C1 segment of cervical spinal cord (tissue), 14 donors: ENCODE results near the gene BARHL2.

Experiments
- DNase-seq, 14 donors: peaks; one replicate each; lab custom pipeline; 2025; lab: John Stamatoyannopoulos, UW

Gene BARHL2

DNA sequence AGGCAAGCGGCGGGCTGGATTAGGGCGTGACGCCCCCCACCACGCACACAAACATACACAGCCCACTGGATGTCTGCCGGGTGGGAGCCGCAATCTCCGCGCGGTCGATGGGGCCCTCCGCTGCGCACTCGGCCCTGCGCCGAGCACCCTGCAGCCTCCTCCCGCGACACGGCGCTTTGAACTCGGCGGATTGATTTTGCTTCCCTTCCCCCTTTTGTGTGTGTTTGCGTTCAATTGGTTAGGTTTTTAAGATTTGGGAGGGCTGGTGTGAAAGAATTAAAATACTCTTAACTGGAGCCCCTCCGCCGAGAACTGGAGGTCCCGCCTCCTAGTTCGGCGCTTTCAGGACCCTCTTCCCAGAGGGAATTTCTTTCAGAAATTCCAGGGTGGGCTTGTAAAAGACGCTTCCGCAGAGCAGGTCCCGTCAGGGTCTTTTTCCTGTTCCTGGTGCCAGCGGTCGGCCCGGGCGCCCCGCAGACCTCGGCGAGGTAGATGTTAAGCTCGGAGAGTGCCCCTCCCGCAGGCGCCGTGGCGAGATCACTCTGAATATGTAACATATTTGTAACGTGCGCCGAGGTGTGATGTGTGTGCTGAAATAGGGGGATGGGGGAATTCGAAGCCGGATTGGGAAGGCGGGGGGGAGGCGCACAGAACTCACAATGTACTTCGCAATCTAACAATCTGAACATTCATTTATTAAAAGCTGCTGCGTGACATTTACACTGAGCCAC, 8.0 kb upstream of the BARHL2 start:
- peak in 1 of 14 donors; percentile 67 for DNase-seq

- DNase-seq, result peak in 1 of 14 donors; percentile 62
Measured at GRCh38 chr1:90724361-90724760, 7.3 kb upstream of the BARHL2 start.

- DNase-seq, result peak in 1 of 14 donors; percentile 19
Measured at GRCh38 chr1:90723590-90724108, 6.5 kb upstream of the BARHL2 start.

DNA sequence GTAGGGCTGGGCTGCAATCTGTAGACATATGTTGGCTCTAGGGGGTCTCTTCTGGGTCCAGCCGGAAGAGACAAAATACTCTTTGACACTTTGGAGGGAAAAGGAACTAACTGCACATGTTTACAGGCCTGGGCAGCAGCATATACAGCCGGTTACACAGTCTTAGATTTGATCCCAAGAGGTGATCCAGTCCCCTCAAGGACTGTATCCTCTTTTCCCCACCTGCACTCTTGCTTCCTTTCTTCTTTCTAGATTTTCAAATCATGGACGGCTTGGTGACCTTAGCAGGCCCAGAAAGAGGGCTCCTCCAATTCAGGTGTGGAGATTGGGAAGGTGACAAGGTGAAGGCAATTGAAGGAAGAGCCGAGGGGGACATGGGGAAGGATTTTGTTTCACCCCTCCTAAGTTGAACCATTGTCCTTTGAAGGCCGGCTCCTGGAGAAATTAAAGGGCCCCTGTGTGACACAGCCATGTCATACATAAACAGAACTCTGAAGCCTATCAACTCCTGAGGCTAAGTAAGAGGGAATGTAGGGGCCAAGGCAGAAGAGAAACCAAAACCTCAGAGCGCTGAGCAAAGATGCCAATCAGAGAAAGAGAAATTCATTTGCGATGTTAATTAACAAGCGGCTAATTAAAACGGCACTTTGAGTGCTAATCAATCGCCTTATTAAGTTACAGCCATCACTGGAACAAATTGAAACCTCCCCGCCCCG, 5.9 kb upstream of the BARHL2 start:
- DNase-seq, result peak in 1 of 14 donors; percentile 49

DNA sequence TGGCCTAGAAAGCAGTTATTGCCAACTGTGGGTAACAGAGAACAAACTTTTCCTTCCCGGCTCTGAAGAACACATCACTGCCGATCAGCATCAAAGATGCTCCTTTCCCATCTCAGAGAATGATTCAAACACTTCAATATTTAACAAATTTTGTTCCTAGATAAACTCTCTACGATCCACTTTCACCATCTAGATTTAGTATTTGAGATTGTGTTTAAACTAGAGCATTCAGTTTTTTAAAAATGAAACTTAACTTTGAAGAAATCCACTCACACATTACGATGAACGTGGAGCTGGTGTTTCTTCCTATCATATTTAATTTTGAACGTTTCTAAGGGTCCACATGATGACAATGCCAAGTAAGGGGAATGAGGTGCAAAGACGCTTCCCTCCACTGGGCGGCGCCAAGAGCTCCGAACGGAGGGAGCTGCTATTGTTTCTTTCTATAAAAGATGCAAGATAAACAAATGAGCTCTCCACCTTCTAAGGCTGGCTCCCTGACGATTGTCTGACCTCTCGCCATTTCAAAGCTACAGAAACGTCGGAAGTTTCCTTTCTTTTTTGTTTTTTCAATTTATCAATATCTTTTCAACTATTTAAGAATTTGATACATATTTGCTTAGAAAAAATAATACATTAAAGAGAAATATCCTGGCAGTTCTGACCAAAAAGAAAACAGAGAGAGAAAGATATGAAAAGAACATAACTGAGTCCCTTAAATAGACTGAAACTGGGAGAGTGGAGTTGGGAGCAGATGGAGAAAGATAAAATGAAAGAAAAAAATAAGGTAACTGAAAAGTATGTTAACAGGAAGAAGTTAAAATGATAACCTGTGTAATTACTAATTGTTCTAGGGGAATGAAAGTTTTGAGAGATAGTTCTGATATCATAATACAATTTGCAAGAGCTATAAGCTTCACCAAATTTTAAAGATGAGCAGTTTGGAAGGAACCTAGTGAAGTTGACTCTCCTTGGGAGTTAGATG, 4.4 kb upstream of the BARHL2 start:
- peak in 3 of 14 donors; percentile 28 to 81 (median 35) for DNase-seq

GRCh38 chr1:90720145-90720636, 3.1 kb upstream of the BARHL2 start:
- DNase-seq, result peak in 1 of 14 donors; percentile 22

DNA sequence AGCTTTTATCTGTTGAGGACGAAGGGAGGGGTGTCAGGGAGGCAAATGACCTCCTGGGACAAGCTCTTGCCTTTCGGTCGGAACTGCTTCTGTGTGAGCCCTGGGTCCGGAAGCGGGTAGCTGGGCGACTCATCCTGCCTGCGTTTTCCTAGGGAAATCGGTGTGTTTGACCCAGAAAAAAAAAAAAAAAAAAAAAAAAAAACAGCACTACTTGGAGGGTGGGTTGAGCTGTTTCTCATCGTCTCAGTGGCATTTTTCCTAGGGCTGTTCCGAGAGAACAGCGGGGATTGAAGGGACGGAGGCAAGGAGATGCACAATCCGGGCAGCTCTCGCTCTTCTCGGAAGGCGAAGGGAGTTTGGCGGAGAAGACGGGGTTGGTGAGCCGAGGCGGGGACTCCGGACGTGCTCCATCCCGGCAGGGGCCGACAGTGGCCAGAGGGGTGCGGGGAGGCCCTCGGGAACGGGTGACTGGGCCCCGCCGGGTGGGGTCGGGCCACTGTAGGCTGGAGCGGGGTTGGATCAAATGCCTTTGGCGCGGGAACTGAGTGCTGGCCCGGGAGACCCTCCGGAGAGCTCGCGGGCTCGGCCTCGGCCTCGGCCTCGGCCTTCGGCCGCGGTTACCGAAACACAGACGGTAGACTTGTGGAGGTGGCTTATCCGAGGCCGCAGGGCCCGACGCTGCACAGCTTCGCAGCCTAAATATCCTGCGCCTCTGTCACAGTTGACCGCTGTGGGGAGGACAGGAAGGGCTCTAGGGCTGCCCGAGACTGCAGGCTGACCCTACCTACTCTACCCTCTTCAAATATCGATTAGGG, 2.4 kb upstream of the BARHL2 start:
- DNase-seq, result peak in 1 of 14 donors; percentile 73

DNA sequence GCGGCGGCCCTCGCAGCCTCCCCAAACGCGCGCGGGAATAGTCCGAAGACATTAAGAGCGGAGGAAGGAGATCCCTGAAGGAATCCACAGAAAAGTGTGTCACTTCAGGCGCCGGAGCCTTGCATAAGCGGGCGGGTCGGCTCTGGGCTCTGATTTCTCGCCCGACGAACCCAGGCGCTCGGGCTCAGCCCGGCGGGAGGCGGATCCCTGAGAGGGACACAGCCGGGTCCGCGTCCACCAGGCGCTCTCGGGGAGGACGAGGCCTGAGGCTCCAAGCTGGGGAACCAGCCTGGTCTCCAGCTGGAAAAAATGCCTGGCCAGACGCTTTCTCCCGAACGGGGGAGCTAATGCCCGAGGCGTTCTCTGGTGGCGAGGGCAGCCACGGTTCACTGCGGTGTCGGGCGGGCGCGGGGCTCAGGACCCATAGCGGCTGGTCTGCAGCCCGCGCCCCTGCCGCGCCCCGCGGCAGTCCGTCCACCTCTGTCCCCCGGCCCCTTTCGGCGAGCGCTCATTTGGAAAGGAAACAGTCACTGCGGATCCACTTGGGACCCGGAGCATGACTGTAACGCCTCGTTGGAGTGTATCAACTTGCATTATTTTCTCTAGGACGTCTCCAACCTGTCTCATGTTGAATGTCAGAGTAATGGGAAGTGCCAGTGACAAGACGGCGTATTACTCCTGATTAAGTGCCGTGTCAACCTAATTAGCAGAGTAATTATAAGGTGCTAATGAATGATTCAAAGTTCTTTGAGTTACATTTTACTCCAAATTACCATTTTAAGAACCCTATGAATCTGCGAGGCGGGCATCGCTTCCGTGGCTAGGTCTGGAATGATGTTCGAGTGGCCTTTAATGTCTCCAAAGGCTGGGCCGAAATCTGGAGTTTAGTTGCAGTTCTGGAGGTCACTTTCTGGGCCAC, 1.6 kb upstream of the BARHL2 start:
- DNase-seq, result peak in 1 of 14 donors; percentile 67

- DNase-seq, result peak in 2 of 14 donors; percentile 63 to 94
Measured at GRCh38 chr1:90717665-90718410, 736 bp upstream of the BARHL2 start.

- DNase-seq, result no peak
Measured at GRCh38 chr1:90717356-90717664, 208 bp upstream of the BARHL2 start.

- DNase-seq, result no peak
Measured at GRCh38 chr1:90716243-90716551, 905 bp downstream of the BARHL2 start.

- DNase-seq, result peak in 1 of 14 donors; percentile 44
Measured at GRCh38 chr1:90715309-90715708, 1.8 kb downstream of the BARHL2 start.

DNA sequence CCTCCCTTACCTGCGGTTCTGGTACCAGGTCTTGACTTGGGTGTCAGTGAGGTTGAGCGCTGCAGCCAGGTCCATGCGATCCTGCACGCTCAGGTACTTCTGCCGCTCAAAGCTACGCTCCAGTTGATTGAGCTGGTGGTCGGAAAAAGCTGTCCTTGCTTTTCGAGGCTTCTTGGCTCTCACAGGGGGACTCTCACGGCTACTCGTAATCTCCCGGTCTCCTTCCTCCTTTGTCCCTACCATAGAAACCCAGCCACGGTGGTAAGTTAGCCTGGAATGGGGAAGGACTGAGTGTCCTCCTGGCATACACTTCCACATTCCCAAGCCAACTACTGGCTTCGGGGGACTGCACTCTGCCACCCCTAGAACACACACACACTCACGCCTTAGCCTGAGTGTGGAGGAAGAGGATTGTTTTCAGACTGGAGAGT, 2.6 kb downstream of the BARHL2 start:
- DNase-seq, result peak in 1 of 14 donors; percentile 60

DNA sequence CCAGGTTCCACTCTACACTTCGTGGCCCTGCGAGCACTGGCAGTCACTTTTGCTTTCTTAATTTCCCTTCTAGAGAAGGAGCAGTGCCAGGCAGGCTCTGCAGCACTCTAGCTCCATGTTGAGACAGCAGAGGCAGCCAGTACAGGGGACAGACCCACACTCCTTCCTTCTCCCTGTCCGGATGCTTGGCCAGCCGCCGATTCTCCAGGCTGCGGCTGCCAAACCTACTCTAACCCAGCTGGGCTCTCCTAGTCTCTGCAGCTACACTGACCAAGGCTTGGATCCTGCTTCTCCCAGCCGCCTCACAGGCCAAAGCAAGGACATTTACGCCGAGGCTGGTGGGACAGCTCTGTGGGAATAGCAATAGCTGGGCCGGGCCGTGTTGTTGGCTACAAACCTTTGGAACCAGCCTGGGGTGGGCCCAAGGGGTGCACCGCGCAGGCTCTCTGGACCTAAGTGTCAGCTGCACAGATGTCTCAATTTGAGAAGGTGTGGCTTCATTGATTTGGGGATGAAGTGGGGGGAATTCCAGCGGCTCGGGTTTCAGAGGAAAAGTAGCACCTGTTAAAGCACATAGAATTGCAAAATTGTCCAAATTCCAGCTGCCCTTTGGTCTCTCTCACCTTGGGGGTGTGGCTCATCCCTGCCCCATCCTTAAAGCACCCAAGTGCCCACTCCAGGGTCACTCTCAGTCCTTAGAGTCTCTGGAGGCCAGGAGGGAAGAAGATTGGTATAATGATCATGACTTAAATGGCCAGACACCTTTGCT, 3.2 kb downstream of the BARHL2 start:
- DNase-seq, result peak in 1 of 14 donors; percentile 88

GRCh38 chr1:90712915-90713730, 4.0 kb downstream of the BARHL2 start:
- no peak for DNase-seq

DNA sequence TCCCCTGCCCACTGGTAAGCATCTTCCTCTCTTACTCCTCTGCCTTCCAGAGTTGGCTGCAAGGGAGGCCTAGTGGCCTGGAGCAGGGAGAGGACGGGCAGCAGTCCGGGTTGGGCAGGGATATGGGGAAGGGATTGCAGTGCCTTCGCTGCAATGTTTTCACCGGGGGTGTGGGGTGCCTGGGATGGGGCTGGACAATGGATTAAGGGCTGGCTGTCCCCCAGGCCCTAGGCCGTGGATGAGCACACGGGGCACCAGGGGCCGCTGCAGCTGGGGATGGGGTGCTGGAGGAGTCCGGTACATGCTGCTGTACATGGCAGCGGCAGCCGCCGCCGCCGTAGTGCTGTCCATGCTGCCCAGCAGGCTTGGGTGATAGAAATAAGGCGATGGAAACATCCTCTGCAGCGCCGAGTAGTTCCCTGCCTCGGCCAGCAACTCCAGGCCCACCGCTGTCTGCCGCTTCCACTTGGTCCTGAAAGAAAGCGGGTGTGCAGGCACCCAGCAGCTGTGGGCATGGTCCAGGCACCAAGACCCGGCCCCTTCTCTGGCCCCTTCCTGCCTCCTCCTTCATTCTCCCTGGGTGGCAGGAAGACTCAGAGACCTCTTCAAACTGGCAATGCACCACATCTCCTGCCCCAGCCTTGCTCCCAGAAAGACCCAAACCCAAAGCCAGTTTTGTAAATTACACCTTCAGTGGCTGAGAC, 4.8 kb downstream of the BARHL2 start:
- DNase-seq, result peak in 1 of 14 donors; percentile 58

GRCh38 chr1:90711696-90712095, 5.4 kb downstream of the BARHL2 start:
- peak in 1 of 14 donors; percentile 58 for DNase-seq
